AG08395 (cell line): Measurements from ENCODE around the gene PLEKHS1.
A peak's percentile ranks its signal among the peaks of the same experiment; 100 is the strongest.
"Not testable (repeated sequence)": the region's sequence is repeated elsewhere in the genome, so short reads cannot be mapped to it uniquely, and the experiment has no call there.

ENCODE experiments used
- DNase-seq: peaks from one replicate; pipeline ENCODE4 v3.0.0; 2012; ENCODE audit warnings: mixed read lengths, low spot score

Gene PLEKHS1

GRCh38 chr10:113740850-113741249 lies 10.6 kb upstream of the PLEKHS1 start:
- no peak for DNase-seq

- DNase-seq, result no peak
Observed at GRCh38 chr10:113742466-113742865, 9.0 kb upstream of the PLEKHS1 start.

GRCh38 chr10:113743594-113743993 lies 7.9 kb upstream of the PLEKHS1 start:
- no peak for DNase-seq

GRCh38 chr10:113745374-113745773 lies 6.1 kb upstream of the PLEKHS1 start:
- DNase-seq, result no peak

- peak; percentile 66 for DNase-seq
Observed at GRCh38 chr10:113746217-113746957, 5.1 kb upstream of the PLEKHS1 start.

- no peak for DNase-seq
Observed at GRCh38 chr10:113752553-113752952, 1.1 kb downstream of the PLEKHS1 start.

- DNase-seq, result no peak
Observed at GRCh38 chr10:113753020-113753692, 1.7 kb downstream of the PLEKHS1 start.

GRCh38 chr10:113754125-113754524 lies 2.6 kb downstream of the PLEKHS1 start:
- DNase-seq, result no peak

GRCh38 chr10:113754768-113755167 lies 3.3 kb downstream of the PLEKHS1 start:
- DNase-seq, result no peak

- no peak for DNase-seq
Observed at GRCh38 chr10:113756940-113757543, 5.6 kb downstream of the PLEKHS1 start.

GRCh38 chr10:113762083-113762482 lies 10.6 kb downstream of the PLEKHS1 start:
- no peak for DNase-seq

GRCh38 chr10:113764582-113764981 lies 13.1 kb downstream of the PLEKHS1 start:
- DNase-seq, result no peak

- no peak for DNase-seq
Observed at GRCh38 chr10:113765910-113766309, 14.4 kb downstream of the PLEKHS1 start.

- DNase-seq, result no peak
Observed at GRCh38 chr10:113767222-113767621, 15.7 kb downstream of the PLEKHS1 start.

GRCh38 chr10:113770346-113770745 lies 18.9 kb downstream of the PLEKHS1 start:
- no peak for DNase-seq

- not testable (repeated sequence) for DNase-seq
Observed at GRCh38 chr10:113771131-113771530, 19.6 kb downstream of the PLEKHS1 start.

GRCh38 chr10:113775686-113776294 lies 24.3 kb downstream of the PLEKHS1 start:
- DNase-seq, result no peak

GRCh38 chr10:113776553-113776952 lies 25.1 kb downstream of the PLEKHS1 start:
- no peak for DNase-seq

GRCh38 chr10:113780681-113781250 lies 29.3 kb downstream of the PLEKHS1 start:
- DNase-seq, result no peak

- DNase-seq, result no peak
Observed at GRCh38 chr10:113782367-113782766, 30.9 kb downstream of the PLEKHS1 start.

GRCh38 chr10:113782986-113783704 lies 31.7 kb downstream of the PLEKHS1 start:
- no peak for DNase-seq

GRCh38 chr10:113788604-113789083 lies 37.2 kb downstream of the PLEKHS1 start:
- DNase-seq, result peak; percentile 91
